ENCODE measurements around the gene CD58. TPM values are rescaled to one million over a fixed set of nuclear protein-coding genes. Genes with fewer than 3 reads are reported as not detected.

Gene CD58
- total and polyA plus RNA-seq, 9 of the 15 experiments (the other 6 are each of a cell fraction or from before 2014, with no cell fraction given) = 18.1 to 113 (median 37.4) TPM

DNA sequence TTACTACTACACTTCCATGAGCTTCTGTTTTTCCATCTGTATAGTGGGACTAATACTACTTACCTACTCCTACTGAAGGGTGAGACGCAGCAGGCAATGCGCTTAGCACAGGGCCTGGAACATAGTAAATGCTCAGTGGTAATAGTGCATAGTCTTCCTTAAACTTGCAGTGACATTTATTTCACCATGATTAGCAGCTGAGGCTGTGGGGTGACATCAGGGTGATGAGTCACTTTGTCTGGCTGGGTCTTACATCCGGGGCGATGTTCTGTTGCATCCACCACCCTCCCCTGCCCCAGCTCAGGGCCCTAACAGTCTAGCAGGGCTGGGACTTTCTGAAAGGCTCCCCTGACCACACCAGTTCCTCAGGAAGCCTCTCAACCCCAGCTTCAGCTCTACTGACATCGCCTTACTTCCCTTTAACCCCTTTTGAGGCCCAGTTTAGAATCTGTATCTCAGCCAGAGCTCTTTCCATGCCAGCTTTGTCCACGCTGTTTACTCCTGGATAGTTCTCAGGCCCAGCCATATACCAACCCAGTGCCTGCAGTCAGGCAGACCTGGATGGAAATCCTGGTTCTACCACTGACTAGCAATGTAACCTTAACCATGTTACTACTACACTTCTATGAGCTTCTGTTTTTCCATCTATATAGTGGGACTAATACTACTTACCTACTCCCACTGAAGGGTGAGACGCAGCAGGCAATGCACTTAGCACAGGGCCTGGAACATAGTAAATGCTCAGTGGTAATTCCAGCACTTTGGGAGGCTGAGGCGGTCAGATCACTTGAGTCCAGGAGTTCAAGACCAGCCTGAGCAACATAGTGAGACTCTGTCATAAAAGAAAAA, 66.3 kb downstream of the CD58 start (continued):
- TF ChIP-seq BCLAF1 (IDR thresholded peaks at IDR 0.05; ENCODE audit: borderline replicate concordance in 1 of 2, control insufficient read depth in 1 of 2, low read depth in 2 of 2, low read length in 1 of 2) = peak in 1 of 2 experiments; percentile 15; a peak in 1 of 4 replicates
- no peak for TF ChIP-seq CCAR2 (IDR thresholded peaks at IDR 0.05; ENCODE audit: low read depth, low read length)
- no peak for TF ChIP-seq IFI16 (CRISPR knock-in tag; IDR thresholded peaks at IDR 0.05)
- no peak; the same call in 1 of the 2 replicates for TF ChIP-seq KLF6 (CRISPR knock-in tag; IDR thresholded peaks at IDR 0.05; ENCODE audit: borderline replicate concordance)
- TF ChIP-seq MIER1 (IDR thresholded peaks at IDR 0.05; ENCODE audit: low read depth) = peak; percentile 14; the same call in 1 of the 2 replicates
- TF ChIP-seq, protein P1, sequence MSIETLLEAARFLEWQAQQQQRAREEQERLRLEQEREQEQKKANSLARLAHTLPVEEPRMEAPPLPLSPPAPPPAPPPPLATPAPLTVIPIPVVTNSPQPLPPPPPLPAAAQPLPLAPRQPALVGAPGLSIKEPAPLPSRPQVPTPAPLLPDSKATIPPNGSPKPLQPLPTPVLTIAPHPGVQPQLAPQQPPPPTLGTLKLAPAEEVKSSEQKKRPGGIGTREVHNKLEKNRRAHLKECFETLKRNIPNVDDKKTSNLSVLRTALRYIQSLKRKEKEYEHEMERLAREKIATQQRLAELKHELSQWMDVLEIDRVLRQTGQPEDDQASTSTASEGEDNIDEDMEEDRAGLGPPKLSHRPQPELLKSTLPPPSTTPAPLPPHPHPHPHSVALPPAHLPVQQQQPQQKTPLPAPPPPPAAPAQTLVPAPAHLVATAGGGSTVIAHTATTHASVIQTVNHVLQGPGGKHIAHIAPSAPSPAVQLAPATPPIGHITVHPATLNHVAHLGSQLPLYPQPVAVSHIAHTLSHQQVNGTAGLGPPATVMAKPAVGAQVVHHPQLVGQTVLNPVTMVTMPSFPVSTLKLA (conservative IDR thresholded peaks at IDR 0.05) = peak; percentile 63 to 79; a peak in 2 of 4 replicates
- no peak for TF ChIP-seq SAFB2 (IDR thresholded peaks at IDR 0.05; ENCODE audit: borderline replicate concordance, low read depth, low read length, severe bottlenecking)
- TF ChIP-seq RERE (CRISPR knock-in tag; IDR thresholded peaks at IDR 0.05; ENCODE audit: borderline replicate concordance) = 0 out of 2 replicates have a peak, but pooled peaks have one; percentile 13
- peak; percentile 69; the same call in 1 of the 2 replicates for TF ChIP-seq NR2C2 (CRISPR knock-in tag; IDR thresholded peaks at IDR 0.05)
- TF ChIP-seq NR2C2 (tag; IDR thresholded peaks at IDR 0.05) = peak; percentile 59
- no peak for TF ChIP-seq MCM7 (IDR thresholded peaks at IDR 0.05)
- TF ChIP-seq ZNF12 (CRISPR knock-in tag; IDR thresholded peaks at IDR 0.05) = no peak; the same call in 1 of the 2 replicates
- peak; percentile 40 to 94 for TF ChIP-seq KDM1A (IDR thresholded peaks at IDR 0.05)
- no peak; the same call in 1 of the 2 replicates for TF ChIP-seq BHLHE40 (IDR thresholded peaks at IDR 0.05; ENCODE audit: low read length)
